Measurements from ENCODE around the gene SEPTIN12. TPM values are rescaled to one million over a fixed set of nuclear protein-coding genes. Genes with fewer than 3 reads are reported as not detected.

Gene SEPTIN12
- total and polyA plus RNA-seq, 9 donors: 0.32 TPM; not detected in 8

GRCh38 chr16:4762205-4762604 lies 25.9 kb downstream of the SEPTIN12 start:
- intact Hi-C loops (cut with DNase I): no loop called here
- no peak for DNase-seq
- Histone ChIP-seq H3K9me3 (no peaks in the 10 kb centered on the region), H3K27ac (no peak overlapping the region), H3K27me3 (no peaks in the 10 kb centered on the region), H3K36me3 (no peaks in the 10 kb centered on the region), H3K4me1 (ENCODE audit: insufficient read depth) (peaks cover 2% of the 10 kb centered on the region), H3K4me3 (no peak overlapping the region)
- WGBS, 3 donors: 90 to 94% (median 94%) methylated on average over 9 of the region's 9 CpGs
- no peak for TF ChIP-seq POLR2A (IDR thresholded peaks at IDR 0.05)
- no peak for TF ChIP-seq CTCF (IDR thresholded peaks at IDR 0.05)
- no peak for TF ChIP-seq EP300 (IDR thresholded peaks at IDR 0.05)

DNA sequence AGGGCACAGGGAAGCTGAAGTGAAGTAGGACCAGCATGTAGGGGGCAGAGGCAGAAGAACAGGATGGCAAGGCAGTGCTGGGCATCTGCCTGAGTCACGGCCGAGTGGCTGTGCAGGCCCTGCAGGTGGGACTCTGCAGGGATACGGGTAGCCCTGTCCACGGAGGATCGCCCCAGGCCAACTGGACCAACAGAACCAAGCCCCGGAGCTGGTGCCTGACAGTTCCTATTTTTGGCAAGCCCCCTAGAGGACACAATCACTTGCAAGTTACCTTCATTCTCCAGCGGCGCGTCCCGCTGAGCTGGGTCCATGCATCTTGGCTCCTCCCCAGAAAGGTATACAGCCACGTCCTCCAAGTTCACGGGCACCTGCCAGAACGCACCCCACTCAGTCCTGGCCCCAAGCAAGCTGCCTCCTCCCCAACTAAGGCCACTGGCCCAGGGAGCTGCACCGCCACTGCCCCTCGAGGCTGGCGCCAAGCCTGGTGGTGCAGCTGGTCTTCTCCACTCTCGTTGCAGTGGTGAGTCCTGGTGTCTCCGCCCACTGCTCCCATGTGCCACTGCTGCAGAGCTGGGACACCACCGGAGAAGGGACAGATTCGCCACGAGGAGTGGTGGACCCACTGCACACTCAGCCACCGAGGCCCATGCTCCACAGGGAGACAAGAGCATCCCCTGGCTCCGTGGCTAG lies 27.8 kb downstream of the SEPTIN12 start:
- intact Hi-C loops (cut with DNase I): no loop called here
- H3K4me3 ChIP-seq: no peak overlapping the region
- no peaks in the 10 kb centered on the region for H3K27me3 ChIP-seq
- H3K36me3 ChIP-seq: no peaks in the 10 kb centered on the region
- no peak for DNase-seq
- no peak overlapping the region for H3K27ac ChIP-seq
- 82 to 88% (median 83%) methylated on average over 20 to 23 of the region's 23 CpGs for WGBS, 3 donors
- no peaks in the 10 kb centered on the region for H3K9me3 ChIP-seq
- TF ChIP-seq CTCF (IDR thresholded peaks at IDR 0.05) (no peak), POLR2A (IDR thresholded peaks at IDR 0.05) (no peak), EP300 (IDR thresholded peaks at IDR 0.05) (no peak)
- H3K4me1 ChIP-seq (ENCODE audit: insufficient read depth): no peaks in the 10 kb centered on the region

- no peak for DNase-seq
- no peak overlapping the region for H3K27ac ChIP-seq
- no peaks in the 10 kb centered on the region for H3K27me3 ChIP-seq
- no peaks in the 10 kb centered on the region for H3K4me1 ChIP-seq (ENCODE audit: insufficient read depth)
- H3K36me3 ChIP-seq: no peaks in the 10 kb centered on the region
- H3K9me3 ChIP-seq: no peaks in the 10 kb centered on the region
- intact Hi-C loops (cut with DNase I): no loop called here
- TF ChIP-seq EP300 (IDR thresholded peaks at IDR 0.05): no peak
- TF ChIP-seq POLR2A (IDR thresholded peaks at IDR 0.05): no peak
- TF ChIP-seq CTCF (IDR thresholded peaks at IDR 0.05): no peak
- no peak overlapping the region for H3K4me3 ChIP-seq
- WGBS, 3 donors: 96% methylated on average over 6 of the region's 6 CpGs
These were observed 32.5 kb downstream of the SEPTIN12 start for GRCh38 chr16:4755687-4756086.

DNA sequence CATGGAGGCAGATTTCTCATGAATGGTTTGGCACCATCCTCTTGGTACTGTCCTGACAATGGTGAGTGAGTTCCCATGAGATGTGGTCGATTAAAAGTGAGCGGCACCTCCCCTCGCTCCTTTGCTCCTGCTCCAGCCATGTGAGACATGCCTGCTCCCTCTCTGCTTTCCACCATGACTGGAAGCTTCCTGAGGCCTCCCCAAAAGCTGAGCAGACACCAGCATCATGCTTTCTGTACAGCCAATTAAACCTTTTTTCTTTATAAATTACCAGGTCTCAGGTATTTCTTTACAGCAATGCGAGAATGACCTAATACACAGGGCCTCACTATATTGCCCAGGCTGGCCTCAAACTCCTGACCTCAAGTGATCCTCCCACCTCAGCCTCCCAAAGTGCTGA lies 33.3 kb downstream of the SEPTIN12 start:
- no peak for DNase-seq
- Histone ChIP-seq H3K4me3 (no peak overlapping the region), H3K9me3 (no peaks in the 10 kb centered on the region), H3K4me1 (ENCODE audit: insufficient read depth) (no peaks in the 10 kb centered on the region), H3K27me3 (no peaks in the 10 kb centered on the region), H3K36me3 (no peaks in the 10 kb centered on the region), H3K27ac (no peak overlapping the region)
- intact Hi-C loops (cut with DNase I): no loop called here
- TF ChIP-seq CTCF (IDR thresholded peaks at IDR 0.05) (no peak), POLR2A (IDR thresholded peaks at IDR 0.05) (no peak), EP300 (IDR thresholded peaks at IDR 0.05) (no peak)
- 96 to 99% (median 96%) methylated on average over 4 of the region's 4 CpGs for WGBS, 3 donors

Measured in ovary (tissue), 9 donors.